ENCODE data around the gene PXDC1.
"Not testable (repeated sequence)": the region's sequence is repeated elsewhere in the genome, so short reads cannot be mapped to it uniquely, and the experiment has no call there.

Gene PXDC1

DNA sequence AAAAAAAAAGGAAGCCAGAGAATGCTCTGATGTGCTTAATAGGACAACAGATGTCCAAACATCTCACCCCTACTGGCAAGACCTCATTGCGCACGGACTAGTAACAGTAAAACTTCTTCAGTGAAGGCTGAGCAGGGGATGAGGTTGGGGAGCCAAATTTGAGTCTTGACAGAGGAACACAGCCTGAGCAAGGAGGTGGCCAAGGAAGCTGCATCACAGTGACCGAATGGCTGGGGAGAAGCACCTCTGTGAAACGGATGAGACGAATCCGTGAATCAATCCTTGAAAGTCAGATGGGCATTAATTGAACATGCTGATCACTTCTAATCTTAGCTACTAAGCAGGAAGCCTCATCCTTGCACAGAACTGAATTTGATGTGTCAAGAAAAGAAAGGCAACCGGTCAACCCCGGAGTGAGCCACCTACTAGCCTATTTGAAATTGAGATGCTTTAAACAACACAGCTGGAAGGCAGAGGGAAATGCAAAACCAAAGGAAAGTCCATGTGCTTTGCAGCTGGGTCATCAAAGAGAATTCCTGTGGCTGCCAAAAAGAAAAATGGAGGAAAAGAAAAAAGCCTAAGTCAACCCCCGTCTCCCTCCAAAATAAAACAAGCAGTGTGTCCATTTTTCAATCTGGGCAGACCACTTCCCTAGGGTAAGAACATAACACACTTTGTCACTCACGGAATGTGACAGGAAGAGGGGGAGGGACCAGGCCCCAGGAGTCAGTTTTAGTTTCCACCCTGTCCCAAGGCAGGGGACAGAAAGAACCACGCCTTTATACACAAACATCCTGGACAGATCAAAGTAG, 29.5 kb downstream of the PXDC1 start:
- Histone ChIP-seq H3K27me3 (ENCODE audit: low read depth) (no peaks in the 10 kb centered on the region), H3K36me3 (replicated peaks) (no peaks in the 10 kb centered on the region), H3K4me3 (no peak overlapping the region), H3K4me1 (no peaks in the 10 kb centered on the region), H3K9me3 (no peaks in the 10 kb centered on the region; the same call in 1 of the 2 replicates)
- no peak for DNase-seq (ENCODE audit: low spot score in 2 of 2)
- in situ Hi-C loops (cut with MboI; ENCODE audit: low sequenced_read_pairs), result no loop called here

DNA sequence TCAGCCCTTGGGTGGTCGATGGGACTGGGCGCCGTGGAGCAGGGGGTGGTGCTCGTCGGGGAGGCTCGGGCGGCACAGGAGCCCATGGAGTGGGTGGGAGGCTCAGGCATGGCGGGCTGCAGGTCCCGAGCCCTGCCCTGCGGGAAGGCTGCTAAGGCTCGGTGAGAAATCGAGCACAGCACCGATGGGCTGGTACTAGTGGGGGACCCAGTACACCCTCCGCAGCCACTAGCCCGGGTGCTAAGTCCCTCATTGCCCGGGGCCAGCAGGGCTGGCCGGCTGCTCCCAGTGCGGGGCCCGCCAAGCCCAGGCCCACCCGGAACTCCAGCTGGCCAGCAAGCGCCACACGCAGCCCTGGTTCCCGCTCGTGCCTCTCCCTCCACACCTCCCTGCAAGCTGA, 30.7 kb downstream of the PXDC1 start:
- in situ Hi-C loops (cut with MboI; ENCODE audit: low sequenced_read_pairs); DNase-seq (ENCODE audit: low spot score in 2 of 2); H3K27me3 ChIP-seq (ENCODE audit: low read depth); H3K4me1 ChIP-seq; H3K36me3 ChIP-seq (replicated peaks); H3K9me3 ChIP-seq; H3K4me3 ChIP-seq: not testable (repeated sequence)

DNA sequence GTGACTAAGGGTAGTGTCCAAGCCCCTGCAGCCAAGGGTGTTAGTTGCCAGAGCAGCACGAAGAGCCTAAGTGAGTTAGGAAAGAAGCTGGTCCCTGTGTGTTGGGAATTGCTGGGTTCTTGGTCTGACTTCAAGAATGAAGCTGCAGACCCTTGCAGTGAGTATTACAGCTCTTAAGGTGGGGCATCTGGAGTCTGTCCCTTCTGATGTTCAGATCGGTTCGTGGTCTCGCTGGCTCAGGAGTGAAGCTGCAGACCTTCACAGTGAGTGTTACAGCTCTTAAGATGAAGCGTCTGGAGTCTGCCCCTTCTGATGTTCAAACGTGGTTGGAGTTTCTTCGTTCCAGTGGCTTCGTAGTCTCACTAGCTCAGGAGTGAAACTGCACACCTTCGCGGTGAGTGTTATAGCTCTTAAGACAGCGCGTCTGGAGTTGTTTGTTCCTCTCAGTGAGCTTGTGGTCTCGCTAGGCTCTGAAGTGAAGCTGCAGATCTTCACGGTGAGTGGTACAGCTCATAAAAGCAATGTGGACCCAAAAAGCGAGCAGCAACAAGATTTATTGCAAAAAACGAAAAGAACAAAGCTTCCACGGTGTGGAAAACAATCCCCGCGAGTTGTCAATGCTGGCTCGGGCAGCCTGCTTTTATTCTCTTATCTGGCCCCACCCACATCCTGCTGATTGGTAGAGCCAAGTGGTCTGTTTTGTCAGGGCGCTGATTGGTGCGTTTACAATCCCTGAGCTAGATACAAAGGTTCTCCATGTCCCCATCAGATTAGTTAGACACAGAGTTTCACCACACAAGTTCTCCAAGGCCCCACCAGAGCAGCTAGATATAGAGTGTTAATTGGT, 31.8 kb downstream of the PXDC1 start:
- H3K9me3 ChIP-seq, result no peaks in the 10 kb centered on the region; the same call in 1 of the 2 replicates
- no peak overlapping the region for H3K4me3 ChIP-seq
- in situ Hi-C loops (cut with MboI; ENCODE audit: low sequenced_read_pairs), result no loop called here
- no peaks in the 10 kb centered on the region for H3K36me3 ChIP-seq (replicated peaks)
- no peaks in the 10 kb centered on the region for H3K27me3 ChIP-seq (ENCODE audit: low read depth)
- no peak for DNase-seq (ENCODE audit: low spot score in 2 of 2)
- H3K4me1 ChIP-seq, result no peaks in the 10 kb centered on the region

DNA sequence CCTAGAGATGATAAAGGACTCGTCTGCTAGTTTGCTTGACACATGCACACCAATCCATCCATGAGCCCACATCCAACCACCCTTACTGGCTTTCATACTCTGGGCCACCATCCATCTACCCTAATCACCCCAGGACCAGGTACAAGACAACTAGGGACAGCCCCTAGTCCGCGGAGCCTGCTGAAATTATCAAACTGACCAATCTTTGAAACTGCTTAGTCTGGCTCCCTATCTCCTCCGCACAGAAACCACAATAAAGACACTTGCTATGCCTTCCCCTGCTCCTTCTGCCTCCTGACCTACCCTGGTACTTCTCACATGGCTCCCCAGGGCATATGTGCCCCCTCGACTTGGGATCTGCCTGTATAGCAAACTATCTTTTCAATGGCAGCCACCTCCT, 33.1 kb downstream of the PXDC1 start:
- no peaks in the 10 kb centered on the region for H3K36me3 ChIP-seq (replicated peaks)
- in situ Hi-C loops (cut with MboI; ENCODE audit: low sequenced_read_pairs), result no loop called here
- no peaks in the 10 kb centered on the region for H3K4me1 ChIP-seq
- no peaks in the 10 kb centered on the region; the same call in 1 of the 2 replicates for H3K9me3 ChIP-seq
- DNase-seq (ENCODE audit: low spot score in 2 of 2), result no peak
- no peak overlapping the region for H3K4me3 ChIP-seq
- H3K27me3 ChIP-seq (ENCODE audit: low read depth), result no peaks in the 10 kb centered on the region

DNA sequence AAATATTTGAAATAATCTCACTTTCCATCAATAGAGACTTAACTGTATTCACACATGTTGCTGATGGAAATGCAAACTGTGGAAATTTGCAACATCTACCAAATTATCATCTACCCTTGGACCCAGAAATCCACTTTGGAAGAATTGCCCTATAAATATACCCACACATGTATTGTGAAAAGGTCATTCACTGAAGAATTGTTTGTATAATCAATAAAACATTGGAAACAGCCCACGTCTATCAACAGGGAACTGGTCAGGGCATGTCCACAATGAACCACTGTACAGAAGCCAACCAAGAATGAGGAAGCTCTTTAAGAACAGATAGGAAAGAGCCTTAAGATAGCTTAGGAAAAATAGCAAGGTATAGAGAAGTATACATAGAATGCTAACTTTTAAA, 36.2 kb downstream of the PXDC1 start:
- no peaks in the 10 kb centered on the region for H3K4me1 ChIP-seq
- H3K9me3 ChIP-seq, result no peaks in the 10 kb centered on the region; the same call in 1 of the 2 replicates
- no peaks in the 10 kb centered on the region for H3K27me3 ChIP-seq (ENCODE audit: low read depth)
- no peak overlapping the region for H3K4me3 ChIP-seq
- H3K36me3 ChIP-seq (replicated peaks), result no peaks in the 10 kb centered on the region
- in situ Hi-C loops (cut with MboI; ENCODE audit: low sequenced_read_pairs), result no loop called here
- DNase-seq (ENCODE audit: low spot score in 2 of 2), result no peak

DNA sequence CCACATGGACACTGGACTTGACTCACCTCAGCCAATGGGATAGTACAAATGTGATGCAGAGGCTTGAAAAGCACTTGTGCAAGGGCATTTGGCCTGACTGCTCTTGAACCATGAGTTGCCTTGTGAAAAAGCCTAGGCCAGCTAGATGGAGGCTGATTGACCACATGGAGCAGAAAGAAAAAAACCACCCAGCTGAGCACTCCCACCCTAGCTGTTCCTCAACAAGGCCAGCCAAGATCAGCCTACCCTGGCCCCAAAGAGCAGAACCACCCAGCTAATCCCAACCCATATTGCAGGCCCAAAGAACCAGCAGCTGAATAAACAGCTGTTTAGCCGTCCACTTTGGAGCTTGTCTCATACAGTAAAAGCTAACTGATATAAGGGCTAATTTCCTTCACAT, 36.7 kb downstream of the PXDC1 start:
- DNase-seq (ENCODE audit: low spot score in 2 of 2), result no peak
- H3K4me1 ChIP-seq, result no peaks in the 10 kb centered on the region
- H3K27me3 ChIP-seq (ENCODE audit: low read depth), result no peaks in the 10 kb centered on the region
- no peaks in the 10 kb centered on the region for H3K36me3 ChIP-seq (replicated peaks)
- in situ Hi-C loops (cut with MboI; ENCODE audit: low sequenced_read_pairs), result no loop called here
- H3K4me3 ChIP-seq, result no peak overlapping the region
- H3K9me3 ChIP-seq, result no peaks in the 10 kb centered on the region

DNA sequence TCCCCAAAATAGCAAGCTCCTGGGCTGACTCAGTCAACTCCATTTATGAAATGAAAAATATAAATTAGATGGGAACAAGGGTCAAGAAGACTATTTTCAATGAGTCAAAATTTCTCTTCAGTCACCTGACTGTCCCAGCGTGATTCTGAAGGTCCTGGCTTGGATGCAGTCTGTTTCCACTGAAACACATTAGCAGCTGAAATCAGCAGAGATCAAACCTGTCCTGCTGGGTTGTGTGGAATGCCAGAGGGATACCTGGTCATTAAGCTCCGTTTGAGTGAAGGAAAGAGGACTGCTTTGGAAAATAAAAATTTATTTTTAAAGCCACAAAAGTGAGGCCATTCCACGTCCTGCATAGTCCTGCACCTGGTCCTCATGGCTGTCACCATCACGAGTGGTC, 37.4 kb downstream of the PXDC1 start:
- no peak for DNase-seq (ENCODE audit: low spot score in 2 of 2)
- Histone ChIP-seq H3K4me1 (no peaks in the 10 kb centered on the region), H3K4me3 (no peak overlapping the region), H3K9me3 (no peaks in the 10 kb centered on the region), H3K36me3 (replicated peaks) (no peaks in the 10 kb centered on the region), H3K27me3 (ENCODE audit: low read depth) (no peaks in the 10 kb centered on the region)
- in situ Hi-C loops (cut with MboI; ENCODE audit: low sequenced_read_pairs), result no loop called here

DNA sequence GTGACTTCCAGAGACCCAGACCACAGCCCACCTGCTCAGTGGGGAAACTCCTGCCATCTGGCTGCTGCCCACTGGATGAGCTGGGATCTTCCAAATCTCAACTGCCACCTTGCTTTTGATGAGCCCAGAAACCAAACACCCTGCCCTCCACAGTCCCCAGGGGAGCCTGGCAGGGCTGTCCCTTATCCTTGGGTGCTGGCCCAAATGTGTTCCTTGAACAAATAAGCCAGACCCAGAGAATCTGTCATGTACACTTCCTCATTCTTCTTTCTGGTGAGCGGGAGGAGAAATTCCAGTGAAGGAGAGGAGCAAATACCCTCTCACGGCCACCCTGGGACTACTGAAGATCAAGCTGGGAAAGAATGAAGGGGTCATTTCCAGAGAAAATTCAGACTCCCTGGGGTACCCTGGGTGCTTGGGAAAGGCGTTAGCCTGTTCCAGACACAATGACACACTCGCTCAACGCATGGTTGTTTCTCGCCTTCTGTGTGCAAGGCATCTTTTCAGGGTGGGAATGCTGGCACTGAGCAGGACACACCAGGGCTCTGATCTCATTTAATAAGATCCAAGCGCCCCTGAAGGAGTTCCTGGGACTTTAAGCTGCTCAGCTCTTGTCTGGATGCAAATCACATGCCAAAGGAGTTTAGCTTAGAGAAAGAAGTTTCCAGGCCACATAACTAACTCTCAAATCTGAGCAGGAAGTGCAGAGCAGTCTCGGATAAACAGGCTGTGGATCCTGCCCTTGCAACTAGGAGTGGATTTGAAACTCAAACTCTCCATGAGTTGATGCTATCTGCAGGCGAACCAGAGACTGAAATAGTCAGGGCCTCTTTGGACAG, 38.5 kb downstream of the PXDC1 start:
- no peaks in the 10 kb centered on the region for H3K27me3 ChIP-seq (ENCODE audit: low read depth)
- no peaks in the 10 kb centered on the region for H3K4me1 ChIP-seq
- H3K9me3 ChIP-seq, result no peaks in the 10 kb centered on the region
- DNase-seq (ENCODE audit: low spot score in 2 of 2), result no peak
- in situ Hi-C loops (cut with MboI; ENCODE audit: low sequenced_read_pairs), result no loop called here
- no peaks in the 10 kb centered on the region for H3K36me3 ChIP-seq (replicated peaks)
- no peak overlapping the region for H3K4me3 ChIP-seq

DNA sequence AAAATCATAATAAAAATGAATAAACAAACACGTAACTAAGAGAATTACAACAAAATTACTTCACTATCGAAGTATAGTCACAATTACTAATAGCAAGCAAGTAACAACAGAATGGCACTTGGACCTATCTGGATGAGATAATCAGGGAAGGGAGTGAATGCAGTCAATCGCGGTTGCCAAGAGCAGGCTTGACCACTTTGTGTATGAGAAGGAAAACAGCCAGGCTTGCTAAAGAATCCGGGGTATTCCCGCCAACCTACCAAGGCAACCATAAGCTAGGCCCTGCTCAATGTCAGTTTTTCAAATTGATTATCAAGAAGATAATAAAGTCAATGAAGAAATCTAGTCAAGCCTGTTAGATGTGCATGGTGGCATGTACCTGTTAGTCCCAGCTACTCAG, 39.7 kb downstream of the PXDC1 start:
- no peak overlapping the region for H3K4me3 ChIP-seq
- no peaks in the 10 kb centered on the region for H3K27me3 ChIP-seq (ENCODE audit: low read depth)
- in situ Hi-C loops (cut with MboI; ENCODE audit: low sequenced_read_pairs), result no loop called here
- H3K9me3 ChIP-seq, result no peaks in the 10 kb centered on the region; the same call in 1 of the 2 replicates
- H3K4me1 ChIP-seq, result no peaks in the 10 kb centered on the region
- no peaks in the 10 kb centered on the region for H3K36me3 ChIP-seq (replicated peaks)
- DNase-seq (ENCODE audit: low spot score in 2 of 2), result no peak

DNA sequence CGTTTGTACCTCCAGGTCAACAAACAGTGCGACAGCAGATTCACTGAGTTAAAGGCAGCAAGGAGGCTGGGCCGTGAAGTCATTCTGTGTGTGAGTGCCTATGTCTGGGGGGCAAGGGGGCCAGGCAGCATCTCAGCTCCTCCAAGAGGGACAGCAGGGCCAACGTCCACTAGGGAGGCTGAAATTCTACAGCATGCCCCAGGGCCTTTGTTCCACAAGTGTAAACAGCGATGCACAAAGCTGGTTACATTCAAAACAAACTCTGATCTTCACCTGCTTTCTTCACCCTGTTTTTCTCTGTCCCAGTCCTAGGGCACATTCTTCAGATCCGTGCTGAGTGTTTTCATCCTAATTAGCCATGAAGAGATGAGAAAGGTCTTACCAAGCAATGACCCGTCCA, 41.1 kb downstream of the PXDC1 start:
- in situ Hi-C loops (cut with MboI; ENCODE audit: low sequenced_read_pairs), result no loop called here

DNA sequence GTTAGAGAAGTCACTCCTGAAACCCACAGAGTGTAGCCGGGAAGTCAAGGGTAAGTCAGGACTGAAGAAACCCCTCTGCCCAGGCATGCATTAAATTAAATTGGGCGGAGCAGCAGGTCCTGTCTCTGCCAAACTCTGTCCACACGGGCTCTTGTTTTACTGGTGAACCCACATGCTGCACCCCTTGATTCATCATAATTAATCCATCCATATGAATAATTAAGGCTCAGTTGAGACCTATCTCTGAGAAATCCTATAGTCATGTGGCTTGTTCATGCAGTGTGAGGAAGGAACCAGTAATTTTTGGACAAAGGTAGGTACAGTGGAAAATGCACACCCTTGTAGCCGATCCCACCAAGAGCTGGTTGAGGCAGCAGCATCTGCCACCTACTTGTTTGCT, 43.0 kb downstream of the PXDC1 start:
- no peaks in the 10 kb centered on the region for H3K4me1 ChIP-seq
- in situ Hi-C loops (cut with MboI; ENCODE audit: low sequenced_read_pairs), result no loop called here
- H3K4me3 ChIP-seq, result no peak overlapping the region
- DNase-seq (ENCODE audit: low spot score in 2 of 2), result no peak
- H3K36me3 ChIP-seq (replicated peaks), result no peaks in the 10 kb centered on the region
- no peaks in the 10 kb centered on the region; the same call in 1 of the 2 replicates for H3K9me3 ChIP-seq
- no peaks in the 10 kb centered on the region for H3K27me3 ChIP-seq (ENCODE audit: low read depth)

More for the DNA sequence above, 41.1 kb downstream of the PXDC1 start:
- no peak for DNase-seq (ENCODE audit: low spot score in 2 of 2)
- no peaks in the 10 kb centered on the region for H3K36me3 ChIP-seq (replicated peaks)
- no peaks in the 10 kb centered on the region for H3K4me1 ChIP-seq
- no peaks in the 10 kb centered on the region; the same call in 1 of the 2 replicates for H3K9me3 ChIP-seq
- no peak overlapping the region for H3K4me3 ChIP-seq
- H3K27me3 ChIP-seq (ENCODE audit: low read depth), result no peaks in the 10 kb centered on the region

DNA sequence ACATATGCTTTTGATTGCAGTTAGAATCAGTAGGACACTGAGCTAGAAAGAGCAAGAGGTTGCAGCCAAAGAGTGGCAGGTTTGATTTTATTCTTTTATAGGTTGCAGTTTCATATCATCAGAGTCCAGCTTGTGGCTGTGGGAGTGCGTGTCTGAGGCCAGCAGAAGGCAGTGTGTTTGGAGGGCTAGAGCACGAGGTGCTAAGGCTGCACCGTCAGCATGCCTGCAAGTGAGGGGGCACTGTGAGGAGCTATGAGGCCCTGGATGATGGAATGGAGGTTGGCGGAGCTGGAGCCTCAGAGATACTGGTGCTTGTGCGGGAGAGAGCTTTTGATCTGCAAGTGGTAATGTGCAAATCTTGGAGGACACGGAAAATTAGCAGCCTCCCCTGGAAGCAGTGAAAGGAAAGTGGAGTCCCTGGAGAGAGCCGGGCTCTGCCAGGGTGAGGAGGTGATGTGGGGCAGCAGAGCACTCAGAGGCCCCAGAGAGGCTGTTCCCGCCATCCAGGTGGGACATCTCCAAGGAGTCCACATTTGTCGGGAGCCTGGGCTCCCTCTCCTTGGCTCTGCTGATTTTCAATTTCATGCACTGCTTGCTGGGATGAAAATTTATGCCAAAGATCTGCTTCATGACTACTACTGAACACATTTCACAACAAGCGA, 43.6 kb downstream of the PXDC1 start:
- H3K4me3 ChIP-seq, result no peak overlapping the region
- H3K9me3 ChIP-seq, result no peaks in the 10 kb centered on the region; the same call in 1 of the 2 replicates
- no peaks in the 10 kb centered on the region for H3K4me1 ChIP-seq
- no peaks in the 10 kb centered on the region for H3K36me3 ChIP-seq (replicated peaks)
- in situ Hi-C loops (cut with MboI; ENCODE audit: low sequenced_read_pairs), result no loop called here
- no peaks in the 10 kb centered on the region for H3K27me3 ChIP-seq (ENCODE audit: low read depth)
- DNase-seq (ENCODE audit: low spot score in 2 of 2), result no peak

DNA sequence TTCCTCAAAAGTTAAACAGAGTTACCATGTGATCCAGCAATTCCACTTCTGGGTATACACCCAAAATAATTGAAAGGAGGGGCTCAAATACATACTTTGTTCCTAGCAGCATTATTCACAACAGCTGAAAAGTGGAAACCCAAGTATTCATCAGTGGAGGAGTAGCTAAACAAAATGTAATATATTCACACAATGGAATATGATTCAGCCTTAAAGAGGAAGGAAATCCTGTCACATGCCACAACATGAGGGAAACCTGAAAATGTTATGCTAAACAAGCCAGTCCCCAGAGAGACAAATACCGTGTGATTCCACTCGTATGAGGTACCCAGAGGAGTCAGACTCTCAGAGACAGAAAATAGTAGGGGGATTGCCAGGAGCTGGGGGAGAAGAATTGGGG, 44.5 kb downstream of the PXDC1 start:
- Histone ChIP-seq H3K4me3 (no peak overlapping the region), H3K9me3 (no peaks in the 10 kb centered on the region; the same call in 1 of the 2 replicates), H3K36me3 (replicated peaks) (no peaks in the 10 kb centered on the region), H3K4me1 (no peaks in the 10 kb centered on the region), H3K27me3 (ENCODE audit: low read depth) (no peaks in the 10 kb centered on the region)
- in situ Hi-C loops (cut with MboI; ENCODE audit: low sequenced_read_pairs), result no loop called here
- no peak for DNase-seq (ENCODE audit: low spot score in 2 of 2)

Measured in HAP-1 (cell line).